Measurements from ENCODE around the gene EFCAB8.

- TF ChIP-seq, protein P1, sequence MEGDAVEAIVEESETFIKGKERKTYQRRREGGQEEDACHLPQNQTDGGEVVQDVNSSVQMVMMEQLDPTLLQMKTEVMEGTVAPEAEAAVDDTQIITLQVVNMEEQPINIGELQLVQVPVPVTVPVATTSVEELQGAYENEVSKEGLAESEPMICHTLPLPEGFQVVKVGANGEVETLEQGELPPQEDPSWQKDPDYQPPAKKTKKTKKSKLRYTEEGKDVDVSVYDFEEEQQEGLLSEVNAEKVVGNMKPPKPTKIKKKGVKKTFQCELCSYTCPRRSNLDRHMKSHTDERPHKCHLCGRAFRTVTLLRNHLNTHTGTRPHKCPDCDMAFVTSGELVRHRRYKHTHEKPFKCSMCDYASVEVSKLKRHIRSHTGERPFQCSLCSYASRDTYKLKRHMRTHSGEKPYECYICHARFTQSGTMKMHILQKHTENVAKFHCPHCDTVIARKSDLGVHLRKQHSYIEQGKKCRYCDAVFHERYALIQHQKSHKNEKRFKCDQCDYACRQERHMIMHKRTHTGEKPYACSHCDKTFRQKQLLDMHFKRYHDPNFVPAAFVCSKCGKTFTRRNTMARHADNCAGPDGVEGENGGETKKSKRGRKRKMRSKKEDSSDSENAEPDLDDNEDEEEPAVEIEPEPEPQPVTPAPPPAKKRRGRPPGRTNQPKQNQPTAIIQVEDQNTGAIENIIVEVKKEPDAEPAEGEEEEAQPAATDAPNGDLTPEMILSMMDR (IDR thresholded peaks at IDR 0.05; ENCODE audit: insufficient read depth, low read depth, low read length), result no peak
- TF ChIP-seq EZH2 (IDR thresholded peaks at IDR 0.05; ENCODE audit: insufficient read depth, low read length), result no peak
These were observed 11.9 kb upstream of the EFCAB8 start for GRCh38 chr20:32846852-32847251.

Data from astrocyte (in vitro differentiated cells and primary cell).